ENCODE measurements around the gene ANGPTL1. TPM values are rescaled to one million over a fixed set of nuclear protein-coding genes. Genes with fewer than 3 reads are reported as not detected.

The ANGPTL1 gene
- polyA plus RNA-seq, 1 experiment, result 0.28 TPM

- no peaks in the 10 kb centered on the region for H3K27me3 ChIP-seq (ENCODE audit: control insufficient read depth, insufficient read depth, low read length)
- H3K36me3 ChIP-seq (ENCODE audit: control insufficient read depth, insufficient read depth, low read length), result no peaks in the 10 kb centered on the region
- H3K4me3 ChIP-seq (ENCODE audit: low read depth, low read length), result no peak overlapping the region
- ChIA-PET POLR2A (no interaction called here), CTCF (interaction anchor here (1.0 kb wide), 1 partner anchor 18 kb away, joined by 3 read pairs; no protein-coding TSS in a partner anchor)
- TF ChIP-seq, protein P1, sequence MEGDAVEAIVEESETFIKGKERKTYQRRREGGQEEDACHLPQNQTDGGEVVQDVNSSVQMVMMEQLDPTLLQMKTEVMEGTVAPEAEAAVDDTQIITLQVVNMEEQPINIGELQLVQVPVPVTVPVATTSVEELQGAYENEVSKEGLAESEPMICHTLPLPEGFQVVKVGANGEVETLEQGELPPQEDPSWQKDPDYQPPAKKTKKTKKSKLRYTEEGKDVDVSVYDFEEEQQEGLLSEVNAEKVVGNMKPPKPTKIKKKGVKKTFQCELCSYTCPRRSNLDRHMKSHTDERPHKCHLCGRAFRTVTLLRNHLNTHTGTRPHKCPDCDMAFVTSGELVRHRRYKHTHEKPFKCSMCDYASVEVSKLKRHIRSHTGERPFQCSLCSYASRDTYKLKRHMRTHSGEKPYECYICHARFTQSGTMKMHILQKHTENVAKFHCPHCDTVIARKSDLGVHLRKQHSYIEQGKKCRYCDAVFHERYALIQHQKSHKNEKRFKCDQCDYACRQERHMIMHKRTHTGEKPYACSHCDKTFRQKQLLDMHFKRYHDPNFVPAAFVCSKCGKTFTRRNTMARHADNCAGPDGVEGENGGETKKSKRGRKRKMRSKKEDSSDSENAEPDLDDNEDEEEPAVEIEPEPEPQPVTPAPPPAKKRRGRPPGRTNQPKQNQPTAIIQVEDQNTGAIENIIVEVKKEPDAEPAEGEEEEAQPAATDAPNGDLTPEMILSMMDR (IDR thresholded peaks at IDR 0.05; ENCODE audit: insufficient read depth, low read depth, low read length), result no peak
- no peak for DNase-seq (ENCODE audit: low read depth)
These were observed 7.0 kb upstream of the ANGPTL1 start for GRCh38 chr1:178877896-178878295.

- Histone ChIP-seq H3K4me3 (ENCODE audit: low read depth, low read length) (no peak overlapping the region), H3K36me3 (ENCODE audit: control insufficient read depth, insufficient read depth, low read length) (no peaks in the 10 kb centered on the region), H3K27me3 (ENCODE audit: control insufficient read depth, insufficient read depth, low read length) (no peaks in the 10 kb centered on the region)
- ChIA-PET POLR2A (no interaction called here), CTCF (no interaction called here)
- TF ChIP-seq, protein P1 (IDR thresholded peaks at IDR 0.05; ENCODE audit: insufficient read depth, low read depth, low read length), result no peak
- no peak for DNase-seq (ENCODE audit: low read depth)
These were observed 5.1 kb upstream of the ANGPTL1 start for GRCh38 chr1:178875936-178876335.

- POLR2A ChIA-PET, result no interaction called here
- Histone ChIP-seq H3K36me3 (ENCODE audit: control insufficient read depth, insufficient read depth, low read length) (no peaks in the 10 kb centered on the region), H3K27me3 (ENCODE audit: control insufficient read depth, insufficient read depth, low read length) (no peaks in the 10 kb centered on the region), H3K4me3 (ENCODE audit: low read depth, low read length) (no peak overlapping the region)
- CTCF ChIA-PET, result interaction anchor here (1.6 kb wide), 1 partner anchor 11 kb away, joined by 4 read pairs; no protein-coding TSS in a partner anchor
- DNase-seq (ENCODE audit: low read depth), result no peak
- TF ChIP-seq, protein P1 (IDR thresholded peaks at IDR 0.05; ENCODE audit: insufficient read depth, low read depth, low read length), result no peak
These were observed 4.1 kb upstream of the ANGPTL1 start for GRCh38 chr1:178874966-178875365.

DNA sequence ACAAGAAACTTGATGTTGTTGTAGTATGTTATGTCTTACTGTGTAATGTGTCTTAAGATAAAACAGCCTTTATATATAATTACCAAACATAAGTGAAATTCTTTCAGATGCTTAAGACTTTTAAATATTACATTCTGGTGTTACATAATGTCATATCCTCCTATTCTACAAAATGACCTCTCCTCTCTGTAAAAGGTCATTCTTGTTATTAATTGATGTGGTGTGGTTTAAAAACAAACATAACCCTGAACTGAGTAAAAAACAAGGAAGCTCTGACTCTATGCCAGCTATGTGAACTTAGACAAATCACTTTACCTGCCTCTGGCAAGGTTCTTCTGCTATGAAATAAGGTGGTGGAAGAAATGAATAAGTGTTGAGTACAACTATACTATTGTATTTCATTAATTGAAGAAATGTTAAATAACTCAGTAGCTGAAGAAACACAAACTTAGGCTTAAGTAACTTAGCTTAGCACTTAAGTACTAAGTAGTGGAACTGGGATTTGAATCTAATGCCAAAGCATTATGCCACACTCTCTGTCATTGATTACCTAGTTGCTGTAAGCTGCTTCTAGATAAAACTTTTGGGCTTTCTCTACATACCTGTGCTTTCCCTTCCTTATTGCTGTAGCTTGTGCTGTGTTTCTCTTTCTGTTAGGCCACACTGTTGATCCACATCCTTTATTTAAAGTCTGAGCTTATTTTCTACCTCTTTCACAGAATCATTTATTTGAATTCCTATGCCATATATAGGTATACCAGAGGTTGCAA, 859 bp upstream of the ANGPTL1 start:
- Histone ChIP-seq H3K4me3 (ENCODE audit: low read depth, low read length) (no peak overlapping the region), H3K36me3 (ENCODE audit: control insufficient read depth, insufficient read depth, low read length) (no peaks in the 10 kb centered on the region), H3K27me3 (ENCODE audit: control insufficient read depth, insufficient read depth, low read length) (no peaks in the 10 kb centered on the region)
- ChIA-PET CTCF (interaction anchor here (1.4 to 1.6 kb wide), 3 partner anchors 9 to 131 kb away, joined by 4 to 5 read pairs (median 4); no protein-coding TSS in a partner anchor), POLR2A (interaction anchor here (0.6 kb wide), 1 partner anchor 24 kb away, joined by 3 read pairs; no protein-coding TSS in a partner anchor)
- no peak for DNase-seq (ENCODE audit: low read depth)
- TF ChIP-seq, protein P1 (IDR thresholded peaks at IDR 0.05; ENCODE audit: insufficient read depth, low read depth, low read length), result no peak

- Histone ChIP-seq H3K27me3 (ENCODE audit: control insufficient read depth, insufficient read depth, low read length) (no peaks in the 10 kb centered on the region), H3K4me3 (ENCODE audit: low read depth, low read length) (no peak overlapping the region), H3K36me3 (ENCODE audit: control insufficient read depth, insufficient read depth, low read length) (no peaks in the 10 kb centered on the region)
- ChIA-PET POLR2A (no interaction called here), CTCF (interaction anchor here (0.5 kb wide), 1 partner anchor 130 kb away, joined by 5 read pairs; no protein-coding TSS in a partner anchor)
- DNase-seq (ENCODE audit: low read depth), result no peak
- TF ChIP-seq, protein P1 (IDR thresholded peaks at IDR 0.05; ENCODE audit: insufficient read depth, low read depth, low read length), result no peak
These were observed 656 bp downstream of the ANGPTL1 start for GRCh38 chr1:178870221-178870620.

Data from BJ (cell line).